ENCODE measurements around the gene SPTAN1. TPM values are rescaled to one million over a fixed set of nuclear protein-coding genes. Genes with fewer than 3 reads are reported as not detected.

Gene SPTAN1
- polyA plus RNA-seq, 1 donor from 2014 or later: 287 TPM

DNA sequence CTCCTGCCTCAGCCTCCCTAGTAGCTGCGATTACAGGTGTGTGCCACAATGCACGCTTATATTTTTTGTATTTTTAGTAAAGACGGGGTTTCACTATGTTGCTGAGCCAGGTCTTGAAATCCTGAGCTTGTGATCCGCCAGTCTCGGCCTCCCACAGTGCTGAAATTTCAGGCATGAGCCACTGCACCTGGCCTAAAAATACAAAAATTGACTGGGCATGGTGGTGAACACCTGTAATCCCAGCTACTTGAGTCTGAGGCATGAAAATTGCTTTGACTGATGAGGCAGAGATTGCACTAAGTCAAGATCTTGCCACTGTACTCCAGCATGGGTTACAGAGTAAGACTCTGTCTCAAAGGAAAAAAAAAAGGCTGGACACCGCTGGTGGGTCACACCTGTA lies 117.4 kb downstream of the SPTAN1 start:
- H3K79me2 ChIP-seq (replicated peaks; ENCODE audit: insufficient read depth, low read length): no peaks in the 10 kb centered on the region
- no peak overlapping the region for H2AFZ ChIP-seq (ENCODE audit: low read depth, low read length)
- no peak overlapping the region for H3K4me3 ChIP-seq (ENCODE audit: low read length)
- H3K9me2 ChIP-seq (ENCODE audit: insufficient read depth, low read length): no peaks in the 10 kb centered on the region
- H3K36me3 ChIP-seq (ENCODE audit: insufficient read depth, low read length): no peaks in the 10 kb centered on the region
- H4K20me1 ChIP-seq (ENCODE audit: insufficient read depth): no peaks in the 10 kb centered on the region
- TF ChIP-seq TAF1 (IDR thresholded peaks at IDR 0.05; ENCODE audit: low read depth) (no peak), SMC3 (conservative IDR thresholded peaks at IDR 0.05; ENCODE audit: poor library complexity) (no peak), EP300 (conservative IDR thresholded peaks at IDR 0.05; ENCODE audit: poor library complexity, severe bottlenecking) (no peak), RAD21 (conservative IDR thresholded peaks at IDR 0.05) (no peak), MXI1 (conservative IDR thresholded peaks at IDR 0.05; ENCODE audit: poor library complexity, severe bottlenecking) (no peak), POLR2AphosphoS5 (IDR thresholded peaks at IDR 0.05) (no peak), EZH2 (IDR thresholded peaks at IDR 0.05; ENCODE audit: borderline replicate concordance, insufficient read depth, low read length, poor library complexity, severe bottlenecking) (no peak)
- TF ChIP-seq, protein P1, sequence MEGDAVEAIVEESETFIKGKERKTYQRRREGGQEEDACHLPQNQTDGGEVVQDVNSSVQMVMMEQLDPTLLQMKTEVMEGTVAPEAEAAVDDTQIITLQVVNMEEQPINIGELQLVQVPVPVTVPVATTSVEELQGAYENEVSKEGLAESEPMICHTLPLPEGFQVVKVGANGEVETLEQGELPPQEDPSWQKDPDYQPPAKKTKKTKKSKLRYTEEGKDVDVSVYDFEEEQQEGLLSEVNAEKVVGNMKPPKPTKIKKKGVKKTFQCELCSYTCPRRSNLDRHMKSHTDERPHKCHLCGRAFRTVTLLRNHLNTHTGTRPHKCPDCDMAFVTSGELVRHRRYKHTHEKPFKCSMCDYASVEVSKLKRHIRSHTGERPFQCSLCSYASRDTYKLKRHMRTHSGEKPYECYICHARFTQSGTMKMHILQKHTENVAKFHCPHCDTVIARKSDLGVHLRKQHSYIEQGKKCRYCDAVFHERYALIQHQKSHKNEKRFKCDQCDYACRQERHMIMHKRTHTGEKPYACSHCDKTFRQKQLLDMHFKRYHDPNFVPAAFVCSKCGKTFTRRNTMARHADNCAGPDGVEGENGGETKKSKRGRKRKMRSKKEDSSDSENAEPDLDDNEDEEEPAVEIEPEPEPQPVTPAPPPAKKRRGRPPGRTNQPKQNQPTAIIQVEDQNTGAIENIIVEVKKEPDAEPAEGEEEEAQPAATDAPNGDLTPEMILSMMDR (IDR thresholded peaks at IDR 0.05; ENCODE audit: poor library complexity, severe bottlenecking): no peak
- TF ChIP-seq, protein P2, sequence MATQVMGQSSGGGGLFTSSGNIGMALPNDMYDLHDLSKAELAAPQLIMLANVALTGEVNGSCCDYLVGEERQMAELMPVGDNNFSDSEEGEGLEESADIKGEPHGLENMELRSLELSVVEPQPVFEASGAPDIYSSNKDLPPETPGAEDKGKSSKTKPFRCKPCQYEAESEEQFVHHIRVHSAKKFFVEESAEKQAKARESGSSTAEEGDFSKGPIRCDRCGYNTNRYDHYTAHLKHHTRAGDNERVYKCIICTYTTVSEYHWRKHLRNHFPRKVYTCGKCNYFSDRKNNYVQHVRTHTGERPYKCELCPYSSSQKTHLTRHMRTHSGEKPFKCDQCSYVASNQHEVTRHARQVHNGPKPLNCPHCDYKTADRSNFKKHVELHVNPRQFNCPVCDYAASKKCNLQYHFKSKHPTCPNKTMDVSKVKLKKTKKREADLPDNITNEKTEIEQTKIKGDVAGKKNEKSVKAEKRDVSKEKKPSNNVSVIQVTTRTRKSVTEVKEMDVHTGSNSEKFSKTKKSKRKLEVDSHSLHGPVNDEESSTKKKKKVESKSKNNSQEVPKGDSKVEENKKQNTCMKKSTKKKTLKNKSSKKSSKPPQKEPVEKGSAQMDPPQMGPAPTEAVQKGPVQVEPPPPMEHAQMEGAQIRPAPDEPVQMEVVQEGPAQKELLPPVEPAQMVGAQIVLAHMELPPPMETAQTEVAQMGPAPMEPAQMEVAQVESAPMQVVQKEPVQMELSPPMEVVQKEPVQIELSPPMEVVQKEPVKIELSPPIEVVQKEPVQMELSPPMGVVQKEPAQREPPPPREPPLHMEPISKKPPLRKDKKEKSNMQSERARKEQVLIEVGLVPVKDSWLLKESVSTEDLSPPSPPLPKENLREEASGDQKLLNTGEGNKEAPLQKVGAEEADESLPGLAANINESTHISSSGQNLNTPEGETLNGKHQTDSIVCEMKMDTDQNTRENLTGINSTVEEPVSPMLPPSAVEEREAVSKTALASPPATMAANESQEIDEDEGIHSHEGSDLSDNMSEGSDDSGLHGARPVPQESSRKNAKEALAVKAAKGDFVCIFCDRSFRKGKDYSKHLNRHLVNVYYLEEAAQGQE (IDR thresholded peaks at IDR 0.05; ENCODE audit: borderline replicate concordance): no peak
- H3K27ac ChIP-seq (ENCODE audit: low read length): no peak overlapping the region
- no peak overlapping the region for H3K9ac ChIP-seq (ENCODE audit: low read length)
- H3K4me2 ChIP-seq (ENCODE audit: low read length): no peak overlapping the region
- no peaks in the 10 kb centered on the region for H3K27me3 ChIP-seq (ENCODE audit: insufficient read depth, low read depth, low read length)
- no peaks in the 10 kb centered on the region for H3F3A ChIP-seq (ENCODE audit: insufficient read depth, low read length, poor library complexity, severe bottlenecking)
- no peaks in the 10 kb centered on the region for H3K9me3 ChIP-seq (ENCODE audit: low read length)

DNA sequence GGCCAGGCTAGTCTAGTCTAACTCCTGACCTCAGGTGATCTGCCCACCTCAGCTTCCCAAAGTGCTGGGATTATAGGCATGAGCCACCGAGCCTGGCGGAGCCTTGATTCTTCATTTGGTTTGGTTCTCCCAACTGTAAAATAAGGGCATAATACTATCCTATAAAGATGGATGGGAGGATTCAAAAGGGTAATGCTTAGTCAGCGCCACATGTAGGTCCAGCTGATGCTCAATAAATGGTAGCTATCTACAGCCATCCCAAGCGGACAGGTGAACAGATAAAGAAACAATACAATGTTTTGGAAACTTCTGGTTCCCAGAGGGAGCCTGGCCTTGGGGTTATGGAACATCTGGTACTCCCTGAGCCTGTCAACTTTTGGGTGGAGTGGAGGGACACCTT lies 123.0 kb downstream of the SPTAN1 start:
- Histone ChIP-seq H3K9me2 (ENCODE audit: insufficient read depth, low read length) (no peaks in the 10 kb centered on the region), H3F3A (ENCODE audit: insufficient read depth, low read length, poor library complexity, severe bottlenecking) (no peaks in the 10 kb centered on the region), H3K79me2 (replicated peaks; ENCODE audit: insufficient read depth, low read length) (no peaks in the 10 kb centered on the region), H2AFZ (ENCODE audit: low read depth, low read length) (no peak overlapping the region), H3K4me3 (ENCODE audit: low read length) (no peak overlapping the region), H3K36me3 (ENCODE audit: insufficient read depth, low read length) (no peaks in the 10 kb centered on the region), H3K4me2 (ENCODE audit: low read length) (no peak overlapping the region), H3K27ac (ENCODE audit: low read length) (no peak overlapping the region), H4K20me1 (ENCODE audit: insufficient read depth) (no peaks in the 10 kb centered on the region), H3K27me3 (ENCODE audit: insufficient read depth, low read depth, low read length) (no peaks in the 10 kb centered on the region), H3K9me3 (ENCODE audit: low read length) (no peaks in the 10 kb centered on the region), H3K9ac (ENCODE audit: low read length) (no peak overlapping the region)
- no peak for TF ChIP-seq SMC3 (conservative IDR thresholded peaks at IDR 0.05; ENCODE audit: poor library complexity)
- TF ChIP-seq EZH2 (IDR thresholded peaks at IDR 0.05; ENCODE audit: borderline replicate concordance, insufficient read depth, low read length, poor library complexity, severe bottlenecking): no peak
- TF ChIP-seq TAF1 (IDR thresholded peaks at IDR 0.05; ENCODE audit: low read depth): no peak
- TF ChIP-seq RAD21 (conservative IDR thresholded peaks at IDR 0.05): no peak
- TF ChIP-seq EP300 (conservative IDR thresholded peaks at IDR 0.05; ENCODE audit: poor library complexity, severe bottlenecking): no peak
- no peak for TF ChIP-seq MXI1 (conservative IDR thresholded peaks at IDR 0.05; ENCODE audit: poor library complexity, severe bottlenecking)
- TF ChIP-seq, protein P2 (IDR thresholded peaks at IDR 0.05; ENCODE audit: borderline replicate concordance): no peak
- TF ChIP-seq POLR2AphosphoS5 (IDR thresholded peaks at IDR 0.05): no peak
- TF ChIP-seq, protein P1 (IDR thresholded peaks at IDR 0.05; ENCODE audit: poor library complexity, severe bottlenecking): no peak
